ENCODE measurements around the gene TBC1D22A. TPM values are rescaled to one million over a fixed set of nuclear protein-coding genes. Genes with fewer than 3 reads are reported as not detected.

TBC1D22A gene
- total RNA-seq, 1 donor, result 17.7 TPM

- peak; percentile 71 for DNase-seq (ENCODE audit: insufficient read length, low spot score, missing footprints)
- H3K27ac ChIP-seq (ENCODE audit: low read depth, low read length), result no peak overlapping the region
Observed at GRCh38 chr22:46971099-46971763, 208.8 kb downstream of the TBC1D22A start.

GRCh38 chr22:46971764-46972125, 209.3 kb downstream of the TBC1D22A start:
- Histone ChIP-seq H4K20me1 (ENCODE audit: insufficient read depth, low read length) (peaks cover 13% of the 10 kb centered on the region), H3K36me3 (ENCODE audit: insufficient read depth, low read length) (peaks cover 10% of the 10 kb centered on the region), H3K4me3 (ENCODE audit: insufficient read depth, low read length) (no peak overlapping the region), H3K4me2 (ENCODE audit: insufficient read depth, low read length) (no peak overlapping the region), H3K4me1 (ENCODE audit: insufficient read depth, low read length) (no peaks in the 10 kb centered on the region), H3K27ac (ENCODE audit: low read depth, low read length) (no peak overlapping the region), H3K79me2 (ENCODE audit: insufficient read depth, low read length) (peaks cover 3% of the 10 kb centered on the region), H2AFZ (ENCODE audit: low read length) (no peak overlapping the region), H3K9me3 (ENCODE audit: low read depth, low read length) (no peaks in the 10 kb centered on the region), H3K27me3 (ENCODE audit: insufficient read depth, low read length) (no peaks in the 10 kb centered on the region)
- no peak for TF ChIP-seq CTCF (IDR thresholded peaks at IDR 0.05; ENCODE audit: extremely low read depth, low read depth, low read length)
- peak; percentile 44 for DNase-seq (ENCODE audit: insufficient read length, low spot score, missing footprints)

More at GRCh38 chr22:46971099-46971763, 208.8 kb downstream of the TBC1D22A start:
- TF ChIP-seq CTCF (IDR thresholded peaks at IDR 0.05; ENCODE audit: extremely low read depth, low read depth, low read length), result no peak
- H4K20me1 ChIP-seq (ENCODE audit: insufficient read depth, low read length), result peaks cover 13% of the 10 kb centered on the region
- H3K4me2 ChIP-seq (ENCODE audit: insufficient read depth, low read length), result no peak overlapping the region
- H3K79me2 ChIP-seq (ENCODE audit: insufficient read depth, low read length), result peaks cover 3% of the 10 kb centered on the region
- H3K4me3 ChIP-seq (ENCODE audit: insufficient read depth, low read length), result no peak overlapping the region
- H3K36me3 ChIP-seq (ENCODE audit: insufficient read depth, low read length), result peaks cover 5% of the 10 kb centered on the region
- H2AFZ ChIP-seq (ENCODE audit: low read length), result no peak overlapping the region
- H3K27me3 ChIP-seq (ENCODE audit: insufficient read depth, low read length), result no peaks in the 10 kb centered on the region
- no peaks in the 10 kb centered on the region for H3K4me1 ChIP-seq (ENCODE audit: insufficient read depth, low read length)
- H3K9me3 ChIP-seq (ENCODE audit: low read depth, low read length), result no peaks in the 10 kb centered on the region

GRCh38 chr22:46972256-46972655, 209.8 kb downstream of the TBC1D22A start:
- H3K4me3 ChIP-seq (ENCODE audit: insufficient read depth, low read length), result no peak overlapping the region
- H2AFZ ChIP-seq (ENCODE audit: low read length), result no peak overlapping the region
- H3K36me3 ChIP-seq (ENCODE audit: insufficient read depth, low read length), result peaks cover 13% of the 10 kb centered on the region
- no peaks in the 10 kb centered on the region for H3K9me3 ChIP-seq (ENCODE audit: low read depth, low read length)
- DNase-seq (ENCODE audit: insufficient read length, low spot score, missing footprints), result peak; percentile 65
- no peaks in the 10 kb centered on the region for H3K4me1 ChIP-seq (ENCODE audit: insufficient read depth, low read length)
- no peak overlapping the region for H3K4me2 ChIP-seq (ENCODE audit: insufficient read depth, low read length)
- no peak overlapping the region for H3K27ac ChIP-seq (ENCODE audit: low read depth, low read length)
- H3K27me3 ChIP-seq (ENCODE audit: insufficient read depth, low read length), result no peaks in the 10 kb centered on the region
- peaks cover 13% of the 10 kb centered on the region for H4K20me1 ChIP-seq (ENCODE audit: insufficient read depth, low read length)
- H3K79me2 ChIP-seq (ENCODE audit: insufficient read depth, low read length), result peaks cover 3% of the 10 kb centered on the region
- TF ChIP-seq CTCF (IDR thresholded peaks at IDR 0.05; ENCODE audit: extremely low read depth, low read depth, low read length), result no peak

- peaks cover 13% of the 10 kb centered on the region for H3K36me3 ChIP-seq (ENCODE audit: insufficient read depth, low read length)
- H3K79me2 ChIP-seq (ENCODE audit: insufficient read depth, low read length), result peaks cover 3% of the 10 kb centered on the region
- H3K27ac ChIP-seq (ENCODE audit: low read depth, low read length), result no peak overlapping the region
- H2AFZ ChIP-seq (ENCODE audit: low read length), result no peak overlapping the region
- no peak for TF ChIP-seq CTCF (IDR thresholded peaks at IDR 0.05; ENCODE audit: extremely low read depth, low read depth, low read length)
- H4K20me1 ChIP-seq (ENCODE audit: insufficient read depth, low read length), result peaks cover 13% of the 10 kb centered on the region
- DNase-seq (ENCODE audit: insufficient read length, low spot score, missing footprints), result peak; percentile 70
- no peaks in the 10 kb centered on the region for H3K4me1 ChIP-seq (ENCODE audit: insufficient read depth, low read length)
- H3K4me3 ChIP-seq (ENCODE audit: insufficient read depth, low read length), result no peak overlapping the region
- no peaks in the 10 kb centered on the region for H3K9me3 ChIP-seq (ENCODE audit: low read depth, low read length)
- no peak overlapping the region for H3K4me2 ChIP-seq (ENCODE audit: insufficient read depth, low read length)
- no peaks in the 10 kb centered on the region for H3K27me3 ChIP-seq (ENCODE audit: insufficient read depth, low read length)
Observed at GRCh38 chr22:46972901-46973831, 210.7 kb downstream of the TBC1D22A start.

Measured in osteoblast (primary cell).